Left ventricle myocardium inferior (tissue), 1 donor: ENCODE results near the gene MS4A10. TPM values are rescaled to one million over a fixed set of nuclear protein-coding genes. Genes with fewer than 3 reads are reported as not detected.

Experiments
- DNase-seq: peaks from one replicate; pipeline ENCODE4 v3.0.0-alpha.2; 2020
- H3K27ac ChIP-seq: fragments of 200-600 bp; replicated peaks from 2 replicates; pipeline ENCODE4 v1.8.0; 2021
- H3K27me3 ChIP-seq: fragments of 200-600 bp; 2 replicates; pipeline ENCODE4 v1.8.0; 2021; ENCODE audit warnings: low read depth
- H3K36me3 ChIP-seq: fragments of 200-600 bp; 2 replicates; pipeline ENCODE4 v1.8.0; 2021
- H3K4me1 ChIP-seq: fragments of 200-600 bp; 2 replicates; pipeline ENCODE4 v1.8.0; 2021
- H3K4me3 ChIP-seq: fragments of 200-600 bp; 2 replicates; pipeline ENCODE4 v1.8.0; 2021; ENCODE audit warnings: mild to moderate bottlenecking, moderate library complexity
- H3K9me3 ChIP-seq: fragments of 200-600 bp; replicated peaks from 2 replicates; pipeline ENCODE4 v1.8.0; 2021
- intact Hi-C: fragments of 100-400 bp; cut with micrococcal nuclease; formaldehyde crosslinking; loops from one replicate; pipeline ENCODE4 v1.11.0; 2022
- long read RNA-seq: library from polyadenylated mRNA; unstranded; transcript quantifications from one replicate; pipeline ENCODE4 v2.0.0, GENCODE V29; 2021
- total RNA-seq: library from RNA; stranded (reverse); fragmentation: NEBNext Ultra II Directional; extraction: Animal tissue kit (Norgen Biotek cat#: 25700); gene quantifications from one replicate; pipeline ENCODE4 v1.2.1, GENCODE V29; 2021
- TF ChIP-seq, protein P1 (sequence below): fragments of 200-600 bp; IDR thresholded peaks from 2 replicates; pipeline ENCODE4 v1.8.0; 2021; ENCODE audit warnings: antibody characterized with exemption, mild to moderate bottlenecking, borderline replicate concordance
- donor health status: DM: no; HTN: yes; CAD: no; lungs with severe emphysema.

Gene MS4A10
- total RNA-seq: not detected
- long read RNA-seq: 0 reads

DNA sequence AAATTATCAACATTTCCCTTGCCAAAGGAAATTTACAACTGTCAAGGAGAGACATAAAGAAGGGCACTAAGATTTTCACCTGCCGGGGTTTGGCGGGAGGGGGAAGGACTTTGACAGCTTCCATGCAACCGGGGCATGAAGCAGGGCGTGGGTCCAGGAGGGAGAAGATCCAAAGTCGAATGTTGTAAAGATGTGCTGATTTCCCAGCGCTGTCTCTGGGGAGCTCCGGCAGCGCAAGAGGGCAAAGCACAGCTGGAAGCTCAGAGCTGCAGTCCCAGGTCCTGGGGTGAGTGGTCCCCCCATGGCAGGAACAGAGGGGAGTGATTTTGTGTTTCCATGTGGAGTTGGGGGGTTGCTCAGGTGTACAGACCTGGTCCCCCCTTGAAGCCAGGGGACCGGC lies at the start of gene MS4A10:
TSS of gene MS4A10 (plus strand) at position 198 of the 400 bp plus-strand sequence. CDS start 5,003 bp downstream, outside the sequence.
- DNase-seq: no peak
- no peak within 1 kb of the TSS for H3K27ac ChIP-seq
- H3K4me1 ChIP-seq: peaks cover 35% of the 10 kb centered on the region
- TF ChIP-seq, protein P1, sequence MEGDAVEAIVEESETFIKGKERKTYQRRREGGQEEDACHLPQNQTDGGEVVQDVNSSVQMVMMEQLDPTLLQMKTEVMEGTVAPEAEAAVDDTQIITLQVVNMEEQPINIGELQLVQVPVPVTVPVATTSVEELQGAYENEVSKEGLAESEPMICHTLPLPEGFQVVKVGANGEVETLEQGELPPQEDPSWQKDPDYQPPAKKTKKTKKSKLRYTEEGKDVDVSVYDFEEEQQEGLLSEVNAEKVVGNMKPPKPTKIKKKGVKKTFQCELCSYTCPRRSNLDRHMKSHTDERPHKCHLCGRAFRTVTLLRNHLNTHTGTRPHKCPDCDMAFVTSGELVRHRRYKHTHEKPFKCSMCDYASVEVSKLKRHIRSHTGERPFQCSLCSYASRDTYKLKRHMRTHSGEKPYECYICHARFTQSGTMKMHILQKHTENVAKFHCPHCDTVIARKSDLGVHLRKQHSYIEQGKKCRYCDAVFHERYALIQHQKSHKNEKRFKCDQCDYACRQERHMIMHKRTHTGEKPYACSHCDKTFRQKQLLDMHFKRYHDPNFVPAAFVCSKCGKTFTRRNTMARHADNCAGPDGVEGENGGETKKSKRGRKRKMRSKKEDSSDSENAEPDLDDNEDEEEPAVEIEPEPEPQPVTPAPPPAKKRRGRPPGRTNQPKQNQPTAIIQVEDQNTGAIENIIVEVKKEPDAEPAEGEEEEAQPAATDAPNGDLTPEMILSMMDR: no peak
- H3K4me3 ChIP-seq: no peak within 1 kb of the TSS
- H3K36me3 ChIP-seq: no peaks in the 10 kb centered on the region
- no peaks in the 10 kb centered on the region for H3K27me3 ChIP-seq
- intact Hi-C loops: no loop called here
- H3K9me3 ChIP-seq: peaks cover 1% of the 10 kb centered on the region

GRCh38 chr11:60739114-60739513 lies 46.0 kb upstream of the MS4A10 start:
- DNase-seq: no peak
- intact Hi-C loops: no loop called here

DNA sequence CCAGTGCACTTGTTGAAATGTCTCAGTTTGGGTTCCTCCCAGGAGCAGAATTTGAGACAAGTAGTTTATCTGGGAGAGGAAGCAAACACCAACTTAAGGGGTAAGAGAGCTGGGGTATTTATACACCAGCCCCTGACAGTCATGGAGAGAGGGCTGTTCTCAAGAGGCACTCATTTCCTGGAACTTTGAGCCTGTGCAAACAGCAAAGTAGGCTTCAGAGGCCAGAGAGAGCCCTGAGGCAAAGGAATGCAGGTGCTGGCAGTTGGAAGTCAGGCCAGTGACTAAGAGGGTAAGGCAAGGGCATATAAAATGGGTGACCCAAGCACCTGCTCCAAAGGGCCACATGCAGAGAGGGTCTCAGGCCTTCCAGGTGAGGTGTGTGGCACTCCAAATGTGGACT lies 44.6 kb upstream of the MS4A10 start:
- no peak overlapping the region for H3K4me3 ChIP-seq
- H3K9me3 ChIP-seq: peaks cover 25% of the 10 kb centered on the region
- H3K27ac ChIP-seq: no peak overlapping the region
- H3K36me3 ChIP-seq: no peaks in the 10 kb centered on the region
- intact Hi-C loops: no loop called here
- no peak for DNase-seq
- H3K4me1 ChIP-seq: no peaks in the 10 kb centered on the region
- peaks cover 49% of the 10 kb centered on the region for H3K27me3 ChIP-seq
- TF ChIP-seq, protein P1: no peak

More at GRCh38 chr11:60739114-60739513, 46.0 kb upstream of the MS4A10 start:
- Histone ChIP-seq H3K36me3 (no peaks in the 10 kb centered on the region), H3K9me3 (peaks cover 18% of the 10 kb centered on the region), H3K27me3 (peaks cover 44% of the 10 kb centered on the region), H3K4me1 (no peaks in the 10 kb centered on the region), H3K27ac (no peak overlapping the region), H3K4me3 (no peak overlapping the region)
- TF ChIP-seq, protein P1: no peak

GRCh38 chr11:60741421-60741820 lies 43.7 kb upstream of the MS4A10 start:
- Histone ChIP-seq H3K9me3 (peaks cover 25% of the 10 kb centered on the region), H3K27ac (no peak overlapping the region), H3K27me3 (peaks cover 45% of the 10 kb centered on the region), H3K4me3 (no peak overlapping the region), H3K4me1 (no peaks in the 10 kb centered on the region), H3K36me3 (no peaks in the 10 kb centered on the region)
- intact Hi-C loops: no loop called here
- TF ChIP-seq, protein P1: no peak
- no peak for DNase-seq

DNA sequence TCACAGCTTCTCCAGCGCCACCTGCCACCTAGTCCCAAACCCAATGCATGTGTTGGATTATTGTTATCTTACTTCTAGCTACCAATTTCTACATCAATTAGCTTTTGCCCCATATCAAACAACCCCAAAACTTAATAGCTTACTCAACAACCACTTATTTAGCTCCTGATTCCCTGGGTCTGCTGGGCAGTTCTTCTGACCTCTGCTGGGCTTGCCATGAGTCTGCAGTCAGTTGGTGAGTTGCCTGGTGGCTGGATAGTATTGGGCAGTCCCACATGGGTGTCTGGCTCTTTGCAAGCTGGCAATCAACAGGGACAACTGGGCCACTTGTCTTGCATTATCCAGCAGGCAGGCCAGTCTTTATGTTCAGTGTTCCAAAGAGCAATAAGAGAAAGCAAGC lies 42.1 kb upstream of the MS4A10 start:
- no peak overlapping the region for H3K27ac ChIP-seq
- DNase-seq: no peak
- no peaks in the 10 kb centered on the region for H3K4me1 ChIP-seq
- peaks cover 25% of the 10 kb centered on the region for H3K9me3 ChIP-seq
- H3K27me3 ChIP-seq: peaks cover 33% of the 10 kb centered on the region
- intact Hi-C loops: no loop called here
- no peak overlapping the region for H3K4me3 ChIP-seq
- TF ChIP-seq, protein P1: no peak
- no peaks in the 10 kb centered on the region for H3K36me3 ChIP-seq

DNA sequence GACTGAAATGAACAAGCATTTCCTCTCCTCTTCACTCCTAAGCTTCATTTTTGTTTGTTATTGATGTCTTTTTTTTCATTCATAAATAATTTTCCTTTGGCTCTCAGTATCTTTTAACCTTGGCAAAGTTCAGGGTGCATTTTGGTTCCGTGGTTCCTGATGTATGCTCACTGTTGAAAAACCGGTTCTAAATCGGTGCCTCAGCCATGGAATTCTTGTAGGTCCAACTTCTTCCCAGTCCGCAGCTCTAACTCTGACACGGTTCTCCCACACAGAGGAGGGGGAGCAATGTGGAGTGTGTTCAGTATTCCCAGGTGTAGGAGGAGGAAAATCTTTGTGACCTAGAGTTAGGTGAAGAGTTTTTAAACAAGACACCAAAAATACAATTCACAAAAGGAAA lies 41.0 kb upstream of the MS4A10 start:
- TF ChIP-seq, protein P1: no peak
- Histone ChIP-seq H3K36me3 (no peaks in the 10 kb centered on the region), H3K27me3 (peaks cover 31% of the 10 kb centered on the region), H3K27ac (no peak overlapping the region), H3K4me3 (no peak overlapping the region), H3K4me1 (no peaks in the 10 kb centered on the region), H3K9me3 (peaks cover 25% of the 10 kb centered on the region)
- intact Hi-C loops: no loop called here
- DNase-seq: no peak
